Measurements from ENCODE around the gene KRT84.

The KRT84 gene

DNA sequence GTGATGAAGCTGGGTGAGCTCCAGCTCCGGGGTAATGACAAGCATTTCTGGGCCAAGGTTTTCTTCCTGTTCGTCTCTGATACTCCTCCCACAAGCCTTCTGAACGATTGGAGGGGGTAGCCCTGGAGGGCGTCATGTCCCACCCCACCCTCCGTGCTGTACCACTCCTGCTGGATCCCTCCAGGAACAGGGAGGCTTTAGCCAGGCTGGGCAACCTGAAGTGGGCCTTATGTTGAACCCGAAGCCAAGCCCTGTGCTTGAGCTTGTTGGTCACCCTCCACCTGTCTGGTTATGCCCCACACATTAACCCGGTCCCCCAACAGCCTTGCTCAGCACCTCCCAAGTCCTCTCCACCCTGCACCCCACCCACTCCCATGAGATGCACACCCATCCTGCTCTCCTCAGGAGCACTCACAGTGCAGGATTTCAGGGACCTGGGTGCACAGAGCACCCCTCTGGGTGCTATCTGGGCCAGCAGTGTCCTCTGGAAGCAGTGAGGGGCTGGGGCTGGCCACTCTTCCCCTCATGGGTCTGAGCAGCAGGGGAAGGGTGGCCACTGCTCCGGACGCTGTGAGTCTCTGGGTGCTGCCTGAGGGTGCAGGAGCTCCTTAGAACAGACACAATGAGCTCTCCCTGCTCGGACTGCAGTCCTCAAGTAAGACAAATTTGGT is 57.5 kb downstream of the KRT84 start:
- H3K4me3 ChIP-seq (ENCODE audit: low read depth, low read length) = no peak overlapping the region
- DNase-seq (ENCODE audit: low read depth) = no peak
